Activated CD4-positive, alpha-beta T cell treated with anti-CD3 and anti-CD28 coated beads for 36 hours (primary cell): ENCODE results near the gene CHD9NB. TPM values are rescaled to one million over a fixed set of nuclear protein-coding genes. Genes with fewer than 3 reads are reported as not detected.

Source experiments
- ATAC-seq: fragments of 200-7000 bp; cut with Tn5 transposase; one replicate; pipeline ENCODE4 v1.10.0; 2021; ENCODE audit warnings: mild to moderate bottlenecking, moderate library complexity
- CTCF ChIA-PET: fragments of 350-600 bp; sonication (Branson Sonifier 250); formaldehyde crosslinking; loops from one replicate; lab custom pipeline; 2021; ENCODE audit warnings: antibody characterized with exemption; lab: Charles Lee
- POLR2A ChIA-PET: fragments of 350-600 bp; sonication (Branson Sonifier 250); formaldehyde crosslinking; loops from one replicate; lab custom pipeline; 2021; ENCODE audit warnings: antibody characterized with exemption, inconsistent platforms; lab: Charles Lee
- DNase-seq: peaks from one replicate; pipeline ENCODE4 v3.0.0-alpha.2; 2020
- H3K27ac Mint-ChIP-seq: one replicate; pipeline ENCODE4 v1.8.0; 2021; ENCODE audit warnings: mixed read lengths
- H3K27me3 Mint-ChIP-seq: one replicate; pipeline ENCODE4 v1.8.0; 2021; ENCODE audit warnings: mixed read lengths
- H3K36me3 Mint-ChIP-seq: one replicate; pipeline ENCODE4 v1.8.0; 2021; ENCODE audit warnings: low read depth, mixed read lengths
- H3K4me1 Mint-ChIP-seq: one replicate; pipeline ENCODE4 v1.8.0; 2021; ENCODE audit warnings: mixed read lengths
- H3K4me3 Mint-ChIP-seq: one replicate; pipeline ENCODE4 v1.8.0; 2021; ENCODE audit warnings: mild to moderate bottlenecking, moderate library complexity, mixed read lengths
- H3K9me3 Mint-ChIP-seq: one replicate; pipeline ENCODE4 v1.8.0; 2021; ENCODE audit warnings: low read depth, mixed read lengths
- intact Hi-C, 2 experiments: fragments of 100-400 bp; cut with DNase I in 1 of 2; cut with micrococcal nuclease in 1 of 2; formaldehyde crosslinking; loops; one replicate each; pipeline versions ENCODE4 v1.14.2 to v1.15.1; 2022 to 2024; cut with DNase I, micrococcal nuclease
- total RNA-seq, 2 experiments: library from RNA; stranded (reverse); gene quantifications; one replicate each; pipeline ENCODE4 v1.2.3, GENCODE V29; 2021

The CHD9NB gene
- total RNA-seq, 2 experiments from 2014 or later: 0.14 TPM; not detected in 1

GRCh38 chr16:53067675-53068074 is 15.0 kb upstream of the CHD9NB start:
- ATAC-seq: no peak
- POLR2A ChIA-PET: no interaction called here
- no peak overlapping the region for H3K4me3 Mint-ChIP-seq
- peaks cover 2% of the 10 kb centered on the region for H3K36me3 Mint-ChIP-seq
- CTCF ChIA-PET: interaction anchor here (0.6 kb wide), 1 partner anchor 286 kb away, joined by 4 read pairs; no protein-coding TSS in a partner anchor
- H3K9me3 Mint-ChIP-seq: no peaks in the 10 kb centered on the region
- no peaks in the 10 kb centered on the region for H3K27me3 Mint-ChIP-seq
- no peak overlapping the region for H3K27ac Mint-ChIP-seq
- peaks cover 18% of the 10 kb centered on the region for H3K4me1 Mint-ChIP-seq
- no peak for DNase-seq
- intact Hi-C loops: no loop called here

GRCh38 chr16:53065461-53066061 is 12.9 kb upstream of the CHD9NB start:
- H3K4me1 Mint-ChIP-seq: peaks cover 30% of the 10 kb centered on the region
- CTCF ChIA-PET: interaction anchor here (0.5 to 0.9 kb wide), 3 partner anchors 10 to 49 kb away, joined by 3 to 6 read pairs (median 3); partner anchors contain the start of gene CHD9
- no peak overlapping the region for H3K27ac Mint-ChIP-seq
- intact Hi-C loops: no loop called here
- DNase-seq (no peak), ATAC-seq (no peak)
- no peaks in the 10 kb centered on the region for H3K27me3 Mint-ChIP-seq
- peaks cover 2% of the 10 kb centered on the region for H3K36me3 Mint-ChIP-seq
- no peaks in the 10 kb centered on the region for H3K9me3 Mint-ChIP-seq
- POLR2A ChIA-PET: no interaction called here
- no peak overlapping the region for H3K4me3 Mint-ChIP-seq

- ATAC-seq: no peak
Measured at GRCh38 chr16:53064081-53064578, 11.4 kb upstream of the CHD9NB start.

GRCh38 chr16:53061701-53062159 is 9.0 kb upstream of the CHD9NB start:
- intact Hi-C loops: no loop called here
- Mint-ChIP-seq H3K4me3 (no peak overlapping the region), H3K9me3 (no peaks in the 10 kb centered on the region), H3K4me1 (peaks cover 19% of the 10 kb centered on the region), H3K27me3 (no peaks in the 10 kb centered on the region), H3K36me3 (peaks cover 2% of the 10 kb centered on the region), H3K27ac (no peak overlapping the region)
- POLR2A ChIA-PET: interaction anchor here (0.6 kb wide), 1 partner anchor 531 kb away, joined by 5 read pairs; no protein-coding TSS in a partner anchor
- DNase-seq (peak; percentile 71), ATAC-seq (peak; percentile 80)
- CTCF ChIA-PET: no interaction called here

More at GRCh38 chr16:53064081-53064578, 11.4 kb upstream of the CHD9NB start:
- POLR2A ChIA-PET: no interaction called here
- H3K9me3 Mint-ChIP-seq: no peaks in the 10 kb centered on the region
- no peak overlapping the region for H3K27ac Mint-ChIP-seq
- CTCF ChIA-PET: no interaction called here
- DNase-seq: no peak
- no peaks in the 10 kb centered on the region for H3K27me3 Mint-ChIP-seq
- intact Hi-C loops: no loop called here
- H3K4me1 Mint-ChIP-seq: peaks cover 25% of the 10 kb centered on the region
- no peak overlapping the region for H3K4me3 Mint-ChIP-seq
- no peaks in the 10 kb centered on the region for H3K36me3 Mint-ChIP-seq

- H3K27ac Mint-ChIP-seq: no peak overlapping the region
- no peak for DNase-seq
- no peaks in the 10 kb centered on the region for H3K27me3 Mint-ChIP-seq
- ChIA-PET CTCF (no interaction called here), POLR2A (no interaction called here)
- intact Hi-C loops: no loop called here
- no peak for ATAC-seq
- peaks cover 23% of the 10 kb centered on the region for H3K4me1 Mint-ChIP-seq
- peaks cover 2% of the 10 kb centered on the region for H3K36me3 Mint-ChIP-seq
- H3K9me3 Mint-ChIP-seq: no peaks in the 10 kb centered on the region
- no peak overlapping the region for H3K4me3 Mint-ChIP-seq
Measured at GRCh38 chr16:53061256-53061655, 8.6 kb upstream of the CHD9NB start.

- Mint-ChIP-seq H3K4me3 (no peak overlapping the region), H3K27ac (no peak overlapping the region), H3K4me1 (peaks cover 24% of the 10 kb centered on the region), H3K9me3 (no peaks in the 10 kb centered on the region), H3K27me3 (no peaks in the 10 kb centered on the region), H3K36me3 (peaks cover 2% of the 10 kb centered on the region)
- ChIA-PET POLR2A (no interaction called here), CTCF (no interaction called here)
- no peak for ATAC-seq
- intact Hi-C loops: loop anchor here (5.0 to 10.0 kb wide), 4 partner anchors 148 to 645 kb away; partner anchors contain the start of genes AKTIP (in 1 of the 2), FTO (in 1 of the 2), RBL2 (in 1 of the 2) and RPGRIP1L (in 1 of the 2)
- no peak for DNase-seq
Measured at GRCh38 chr16:53059672-53060071, 7.0 kb upstream of the CHD9NB start.

- Mint-ChIP-seq H3K27ac (no peak overlapping the region), H3K36me3 (peaks cover 2% of the 10 kb centered on the region), H3K4me3 (no peak overlapping the region), H3K9me3 (no peaks in the 10 kb centered on the region), H3K4me1 (peaks cover 27% of the 10 kb centered on the region), H3K27me3 (no peaks in the 10 kb centered on the region)
- intact Hi-C loops: loop anchor here (5.0 to 10.0 kb wide), 4 partner anchors 148 to 646 kb away; partner anchors contain the start of genes AKTIP (in 1 of the 2), FTO (in 1 of the 2), RBL2 (in 1 of the 2) and RPGRIP1L (in 1 of the 2)
- DNase-seq (no peak), ATAC-seq (no peak)
- ChIA-PET CTCF (interaction anchor here (0.6 kb wide), 1 partner anchor 192 kb away, joined by 3 read pairs; no protein-coding TSS in a partner anchor), POLR2A (no interaction called here)
Measured at GRCh38 chr16:53058882-53059281, 6.2 kb upstream of the CHD9NB start.

- peaks cover under 1% of the 10 kb centered on the region for H3K27me3 Mint-ChIP-seq
- CTCF ChIA-PET: interaction anchor here (0.6 kb wide), 1 partner anchor 192 kb away, joined by 3 read pairs; no protein-coding TSS in a partner anchor
- H3K36me3 Mint-ChIP-seq: peaks cover 2% of the 10 kb centered on the region
- peaks cover 27% of the 10 kb centered on the region for H3K4me1 Mint-ChIP-seq
- no peak overlapping the region for H3K27ac Mint-ChIP-seq
- ATAC-seq (no peak), DNase-seq (no peak)
- no peak overlapping the region for H3K4me3 Mint-ChIP-seq
- POLR2A ChIA-PET: no interaction called here
- intact Hi-C loops: loop anchor here (5.0 to 10.0 kb wide), 4 partner anchors 149 to 646 kb away; partner anchors contain the start of genes AKTIP (in 1 of the 2), FTO (in 1 of the 2), RBL2 (in 1 of the 2) and RPGRIP1L (in 1 of the 2)
- no peaks in the 10 kb centered on the region for H3K9me3 Mint-ChIP-seq
Measured at GRCh38 chr16:53058441-53058840, 5.7 kb upstream of the CHD9NB start.

- H3K4me3 Mint-ChIP-seq: no peak overlapping the region
- no peaks in the 10 kb centered on the region for H3K9me3 Mint-ChIP-seq
- no peak for ATAC-seq
- H3K4me1 Mint-ChIP-seq: peaks cover 30% of the 10 kb centered on the region
- no peak overlapping the region for H3K27ac Mint-ChIP-seq
- intact Hi-C loops: loop anchor here (5.0 to 10.0 kb wide), 4 partner anchors 150 to 647 kb away; partner anchors contain the start of genes AKTIP (in 1 of the 2), FTO (in 1 of the 2), RBL2 (in 1 of the 2) and RPGRIP1L (in 1 of the 2)
- peaks cover 4% of the 10 kb centered on the region for H3K27me3 Mint-ChIP-seq
- peaks cover 2% of the 10 kb centered on the region for H3K36me3 Mint-ChIP-seq
- no peak for DNase-seq
- ChIA-PET POLR2A (no interaction called here), CTCF (interaction anchor here (0.6 to 0.7 kb wide), 2 partner anchors 121 to 212 kb away, joined by 4 read pairs; no protein-coding TSS in a partner anchor)
Measured at GRCh38 chr16:53057658-53058057, 5.0 kb upstream of the CHD9NB start.

GRCh38 chr16:53056392-53056881 is 3.7 kb upstream of the CHD9NB start:
- POLR2A ChIA-PET: no interaction called here
- Mint-ChIP-seq H3K36me3 (peaks cover 2% of the 10 kb centered on the region), H3K4me1 (peaks cover 26% of the 10 kb centered on the region), H3K27ac (no peak overlapping the region), H3K27me3 (peaks cover 6% of the 10 kb centered on the region), H3K4me3 (peak overlapping the region; percentile 70), H3K9me3 (no peaks in the 10 kb centered on the region)
- intact Hi-C loops: loop anchor here (5.0 to 10.0 kb wide), 4 partner anchors 151 to 648 kb away; partner anchors contain the start of genes AKTIP (in 1 of the 2), FTO (in 1 of the 2), RBL2 (in 1 of the 2) and RPGRIP1L (in 1 of the 2)
- CTCF ChIA-PET: interaction anchor here (0.5 to 1.6 kb wide), 5 partner anchors 10 to 1187 kb away, joined by 3 to 9 read pairs (median 3); no protein-coding TSS in a partner anchor
- no peak for ATAC-seq
- no peak for DNase-seq
